ENCODE data around the gene HOXA11.

DNA sequence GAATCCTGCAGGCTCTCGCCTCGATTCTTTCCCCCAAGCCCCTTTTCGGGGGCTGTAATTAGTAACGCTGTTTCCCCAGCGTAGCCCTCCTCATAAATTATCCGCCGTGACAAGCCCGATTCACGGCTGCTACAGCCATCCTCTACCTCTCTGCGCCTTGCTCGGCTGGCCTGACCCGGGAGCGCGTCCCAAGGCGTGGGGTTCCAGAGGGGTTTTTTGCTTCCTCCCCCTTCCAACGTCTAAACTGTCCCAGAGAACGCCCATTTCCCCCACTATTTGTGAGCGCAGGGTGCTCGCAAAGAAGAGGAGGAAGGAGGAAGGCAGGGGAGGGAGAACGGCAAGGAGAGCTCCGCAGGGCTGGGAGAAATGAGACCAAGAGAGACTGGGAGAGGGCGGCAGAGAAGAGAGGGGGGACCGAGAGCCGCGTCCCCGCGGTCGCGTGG is 42.4 kb downstream of the HOXA11 start:
- TF ChIP-seq CTCF (IDR thresholded peaks at IDR 0.05) (no peak), POLR2A (IDR thresholded peaks at IDR 0.05) (no peak), EP300 (IDR thresholded peaks at IDR 0.05) (no peak)
